Measurements from ENCODE around the gene TLE1. TPM values are rescaled to one million over a fixed set of nuclear protein-coding genes. Genes with fewer than 3 reads are reported as not detected.
"Not testable (repeated sequence)": the region's sequence is repeated elsewhere in the genome, so short reads cannot be mapped to it uniquely, and the experiment has no call there.

TLE1 gene
- total RNA-seq, 1 donor = 9.0 TPM

DNA sequence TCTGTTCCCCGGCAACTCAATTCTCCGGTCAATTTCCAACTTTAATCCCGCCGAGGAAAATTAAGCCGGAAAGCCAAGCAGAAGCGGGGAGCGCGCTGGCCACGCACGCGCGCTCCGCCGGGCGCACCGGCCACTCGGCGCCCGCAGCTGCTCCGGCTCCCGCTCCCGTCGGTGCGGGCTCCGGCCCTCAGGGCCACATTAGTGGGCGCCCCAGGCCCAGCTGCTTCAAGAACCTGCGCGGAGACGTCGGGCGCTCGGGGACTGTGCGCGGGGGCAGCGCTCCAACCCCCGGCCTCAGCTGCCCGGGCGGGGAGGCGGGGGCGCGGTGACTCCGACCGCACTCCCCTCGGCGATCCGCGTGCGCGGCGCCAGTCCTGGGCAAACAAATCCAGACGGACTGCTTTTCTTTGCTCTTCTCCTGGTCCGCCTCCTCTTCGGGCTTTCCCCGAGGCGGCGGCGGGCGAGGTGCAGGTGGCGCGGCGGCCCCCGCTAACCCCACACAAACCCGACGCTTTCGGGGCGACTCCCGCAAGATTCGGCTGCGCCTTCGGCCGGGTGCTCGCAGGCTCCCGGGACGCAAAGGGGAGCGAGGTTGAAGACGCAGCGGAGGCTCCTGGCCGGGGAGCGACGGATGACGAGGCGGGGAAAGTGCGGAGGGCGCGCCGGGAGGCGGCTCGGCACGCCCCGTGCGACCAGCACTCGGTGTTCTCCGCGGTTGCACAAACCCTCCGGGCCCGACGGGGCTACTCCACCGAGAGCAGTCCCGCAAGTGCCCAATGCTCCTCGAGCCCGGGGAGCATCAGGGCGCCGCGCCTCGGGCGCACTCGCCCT, 870 bp downstream of the TLE1 start:
- H3K9me3 ChIP-seq (ENCODE audit: low read depth, low read length); H4K20me1 ChIP-seq (ENCODE audit: insufficient read depth, low read length); H3K36me3 ChIP-seq (ENCODE audit: insufficient read depth, low read length): not testable (repeated sequence)
- Histone ChIP-seq H3K79me2 (ENCODE audit: insufficient read depth, low read length) (peaks cover 31% of the 10 kb centered on the region), H3K4me3 (ENCODE audit: insufficient read depth, low read length) (peak overlapping the region; percentile 81), H3K27ac (ENCODE audit: low read depth, low read length) (peak overlapping the region; percentile 42), H2AFZ (ENCODE audit: low read length) (peak overlapping the region; percentile 70), H3K4me1 (ENCODE audit: insufficient read depth, low read length) (peaks cover 16% of the 10 kb centered on the region), H3K27me3 (ENCODE audit: insufficient read depth, low read length) (peaks cover 17% of the 10 kb centered on the region), H3K4me2 (ENCODE audit: insufficient read depth, low read length) (peak overlapping the region; percentile 96)
- DNase-seq (ENCODE audit: insufficient read length, low spot score, missing footprints) = peak; percentile 91

- TF ChIP-seq CTCF (IDR thresholded peaks at IDR 0.05; ENCODE audit: extremely low read depth, low read depth, low read length) = no peak
- Histone ChIP-seq H3K27ac (ENCODE audit: low read depth, low read length) (peak overlapping the region; percentile 21), H3K4me1 (ENCODE audit: insufficient read depth, low read length) (peaks cover 20% of the 10 kb centered on the region), H2AFZ (ENCODE audit: low read length) (peak overlapping the region; percentile 77), H3K9me3 (ENCODE audit: low read depth, low read length) (no peaks in the 10 kb centered on the region), H3K27me3 (ENCODE audit: insufficient read depth, low read length) (peaks cover 11% of the 10 kb centered on the region), H3K4me2 (ENCODE audit: insufficient read depth, low read length) (peak overlapping the region; percentile 96), H3K36me3 (ENCODE audit: insufficient read depth, low read length) (no peaks in the 10 kb centered on the region), H3K4me3 (ENCODE audit: insufficient read depth, low read length) (peak overlapping the region; percentile 81), H4K20me1 (ENCODE audit: insufficient read depth, low read length) (peaks cover 5% of the 10 kb centered on the region), H3K79me2 (ENCODE audit: insufficient read depth, low read length) (peaks cover 31% of the 10 kb centered on the region)
- DNase-seq (ENCODE audit: insufficient read length, low spot score, missing footprints) = peak; percentile 90
Measured at GRCh38 chr9:81687521-81688261, 1.7 kb downstream of the TLE1 start.

DNA sequence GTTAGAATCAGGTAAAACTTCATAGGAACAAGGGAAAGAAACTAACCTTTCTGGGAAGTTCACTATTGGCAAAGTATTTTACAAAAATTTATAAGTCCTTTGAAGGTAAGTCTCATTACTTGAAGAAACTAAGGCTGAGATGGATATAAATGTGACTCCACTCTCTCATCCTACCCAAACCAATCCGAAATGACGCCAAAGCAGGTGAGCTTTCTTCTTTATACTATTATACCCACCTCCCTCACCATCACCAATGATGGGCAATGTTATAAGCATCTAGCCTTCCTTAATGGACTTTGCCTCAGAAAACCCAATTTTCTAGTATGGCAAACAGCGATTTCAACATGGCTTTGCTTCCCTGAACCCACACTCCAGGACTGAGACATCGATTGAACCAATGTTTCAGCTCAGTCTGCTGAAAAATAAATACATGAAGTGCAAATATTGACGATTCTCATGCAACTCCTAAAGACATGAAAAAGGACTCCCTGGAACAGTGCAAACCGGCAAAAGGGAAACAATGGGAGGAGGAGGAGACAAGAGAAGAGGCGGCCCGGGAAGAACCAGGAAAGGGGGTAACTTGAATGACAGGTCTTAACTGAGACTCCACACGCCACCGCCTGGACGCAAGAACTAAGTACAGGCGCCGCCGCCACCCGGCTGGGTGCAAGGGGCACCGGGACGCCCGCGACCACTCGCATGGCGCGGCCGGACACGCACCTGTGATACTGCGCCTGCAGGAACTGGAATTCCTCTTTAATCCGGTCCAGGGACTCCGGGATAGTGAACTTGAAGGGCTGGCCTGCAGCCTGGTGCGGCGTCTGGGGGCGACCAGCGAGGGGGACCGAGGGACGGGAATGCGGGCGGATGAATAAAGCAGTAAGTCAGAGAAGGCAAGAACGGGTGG, 2.5 kb downstream of the TLE1 start:
- Histone ChIP-seq H3K79me2 (ENCODE audit: insufficient read depth, low read length) (peaks cover 31% of the 10 kb centered on the region), H3K4me3 (ENCODE audit: insufficient read depth, low read length) (peak overlapping the region; percentile 81), H4K20me1 (ENCODE audit: insufficient read depth, low read length) (peaks cover 5% of the 10 kb centered on the region), H3K4me1 (ENCODE audit: insufficient read depth, low read length) (peaks cover 20% of the 10 kb centered on the region), H2AFZ (ENCODE audit: low read length) (peak overlapping the region; percentile 77), H3K27ac (ENCODE audit: low read depth, low read length) (peak overlapping the region; percentile 38), H3K27me3 (ENCODE audit: insufficient read depth, low read length) (peaks cover 6% of the 10 kb centered on the region), H3K4me2 (ENCODE audit: insufficient read depth, low read length) (peak overlapping the region; percentile 96), H3K9me3 (ENCODE audit: low read depth, low read length) (no peaks in the 10 kb centered on the region), H3K36me3 (ENCODE audit: insufficient read depth, low read length) (no peaks in the 10 kb centered on the region)
- DNase-seq (ENCODE audit: insufficient read length, low spot score, missing footprints) = peak; percentile 98
- TF ChIP-seq CTCF (IDR thresholded peaks at IDR 0.05; ENCODE audit: extremely low read depth, low read depth, low read length) = peak; percentile 53

All from osteoblast (primary cell).